NCI-H82 treated with DMSO at 0.1 percent for 48 hours (cell line): ENCODE measurements around the gene TMEM33.
"Not testable (repeated sequence)": the region's sequence is repeated elsewhere in the genome, so short reads cannot be mapped to it uniquely, and the experiment has no call there.

Experiments
- DNase-seq: peaks from one replicate; lab custom pipeline; 2025; ENCODE audit not compliant: unreplicated experiment; lab: John Stamatoyannopoulos, UW

Gene TMEM33, protein sequence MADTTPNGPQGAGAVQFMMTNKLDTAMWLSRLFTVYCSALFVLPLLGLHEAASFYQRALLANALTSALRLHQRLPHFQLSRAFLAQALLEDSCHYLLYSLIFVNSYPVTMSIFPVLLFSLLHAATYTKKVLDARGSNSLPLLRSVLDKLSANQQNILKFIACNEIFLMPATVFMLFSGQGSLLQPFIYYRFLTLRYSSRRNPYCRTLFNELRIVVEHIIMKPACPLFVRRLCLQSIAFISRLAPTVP

DNA sequence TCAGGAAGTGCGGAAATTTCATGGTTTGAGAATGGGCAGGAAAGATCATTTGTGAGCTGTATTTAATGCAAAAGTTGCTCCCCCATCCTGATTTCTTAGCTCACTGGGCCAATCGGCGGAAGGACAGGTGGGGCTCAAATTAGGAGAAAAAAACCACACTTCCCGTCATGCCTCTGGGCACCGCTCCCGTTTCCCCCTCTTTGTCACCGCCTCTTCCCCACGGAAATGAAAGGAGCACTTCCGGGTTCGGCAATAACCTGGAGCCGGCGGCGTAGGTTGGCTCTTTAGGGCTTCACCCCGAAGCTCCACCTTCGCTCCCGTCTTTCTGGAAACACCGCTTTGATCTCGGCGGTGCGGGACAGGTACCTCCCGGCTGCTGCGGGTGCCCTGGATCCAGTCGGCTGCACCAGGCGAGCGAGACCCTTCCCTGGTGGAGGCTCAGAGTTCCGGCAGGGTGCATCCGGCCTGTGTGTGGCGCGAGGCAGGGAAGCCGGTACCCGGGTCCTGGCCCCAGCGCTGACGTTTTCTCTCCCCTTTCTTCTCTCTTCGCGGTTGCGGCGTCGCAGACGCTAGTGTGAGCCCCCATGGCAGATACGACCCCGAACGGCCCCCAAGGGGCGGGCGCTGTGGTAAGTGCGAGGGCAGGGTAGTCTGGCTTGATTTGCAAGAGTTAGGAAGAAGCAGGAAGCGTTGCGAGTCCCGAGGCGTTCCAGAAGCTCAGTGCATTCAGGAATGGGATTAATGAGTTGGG lies at the start of gene TMEM33:
TMEM33 (plus strand) TSS at position 529 of the 751 bp plus-strand sequence; CDS start at position 585, 56 bp downstream.
- DNase-seq, result peak; percentile 80

DNA sequence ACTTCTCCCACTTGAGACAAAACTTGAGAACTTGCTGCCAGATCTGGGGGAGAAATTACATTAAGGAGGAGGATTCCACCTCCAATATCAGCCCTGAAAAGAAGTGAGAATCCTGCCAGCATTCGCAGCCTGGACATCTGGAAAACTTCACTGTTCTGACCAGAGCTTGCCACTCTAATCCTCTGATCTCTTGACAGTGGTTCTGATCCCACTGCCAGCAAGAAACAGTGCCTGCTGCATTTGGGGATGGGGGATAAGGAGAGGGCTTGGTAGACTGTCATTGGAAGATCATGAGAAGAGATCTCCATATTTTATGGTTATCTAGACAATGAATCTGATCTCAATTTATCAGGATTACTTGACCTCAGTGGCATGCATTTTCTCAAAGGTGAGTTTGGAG lies 49.8 kb upstream of the TMEM33 start:
- no peak for DNase-seq

DNA sequence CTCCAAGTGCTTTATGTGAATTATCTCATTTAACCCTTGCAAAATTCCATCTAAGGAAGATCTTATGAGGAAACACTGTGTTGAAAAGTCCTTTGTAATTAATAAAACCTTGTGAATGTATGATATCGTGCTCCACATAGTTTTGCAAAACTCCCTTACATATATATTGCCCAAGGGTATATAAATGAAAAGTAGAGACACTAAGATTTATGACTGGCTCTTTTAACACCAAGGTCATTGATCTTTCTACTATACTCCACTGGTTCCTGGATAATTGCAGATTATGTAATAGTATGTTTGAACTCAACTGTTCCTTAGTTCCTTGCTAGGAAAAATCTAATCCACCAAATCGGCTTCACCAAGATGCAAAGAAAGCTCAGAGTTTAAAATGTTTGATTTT lies 48.0 kb upstream of the TMEM33 start:
- no peak for DNase-seq

DNA sequence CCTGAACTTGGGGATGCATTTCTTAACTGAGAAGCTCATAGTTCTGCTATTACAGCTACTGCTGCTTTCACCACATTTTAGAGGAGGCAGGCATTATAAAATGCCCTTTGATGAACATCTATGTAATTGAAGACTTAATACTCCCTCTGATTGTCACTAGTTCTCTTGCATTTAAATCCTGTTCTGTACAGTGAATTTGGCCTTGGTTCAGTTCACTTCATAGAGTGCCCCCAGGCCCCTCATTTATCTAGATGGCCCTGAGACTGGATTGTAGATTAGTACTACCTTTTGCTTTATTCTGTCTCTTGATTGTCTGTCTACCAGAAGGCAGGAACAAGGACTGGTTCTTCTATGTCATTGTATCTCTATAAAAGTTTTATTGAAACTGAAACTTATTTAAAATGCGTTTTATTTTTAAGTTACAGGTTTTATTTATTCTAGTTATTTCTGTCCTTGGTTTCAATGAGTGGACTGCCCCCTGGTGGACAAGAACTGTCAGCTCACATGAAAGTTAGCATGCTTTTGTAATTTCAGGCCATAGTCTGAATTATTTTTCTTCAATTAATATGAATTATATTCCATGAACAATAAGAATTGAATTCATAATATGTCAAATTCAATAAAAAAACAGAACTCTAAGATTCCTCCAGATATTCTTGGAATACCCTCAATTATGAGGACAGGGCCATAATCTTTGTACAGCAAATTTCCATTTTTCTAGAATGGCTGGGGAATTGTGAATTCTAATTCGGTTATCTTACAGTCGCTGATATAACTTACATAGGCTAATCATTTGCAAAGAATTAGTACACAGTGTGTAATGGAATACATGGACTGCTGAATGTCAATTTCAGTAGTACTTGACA lies 47.2 kb upstream of the TMEM33 start:
- peak; percentile 56 for DNase-seq

DNA sequence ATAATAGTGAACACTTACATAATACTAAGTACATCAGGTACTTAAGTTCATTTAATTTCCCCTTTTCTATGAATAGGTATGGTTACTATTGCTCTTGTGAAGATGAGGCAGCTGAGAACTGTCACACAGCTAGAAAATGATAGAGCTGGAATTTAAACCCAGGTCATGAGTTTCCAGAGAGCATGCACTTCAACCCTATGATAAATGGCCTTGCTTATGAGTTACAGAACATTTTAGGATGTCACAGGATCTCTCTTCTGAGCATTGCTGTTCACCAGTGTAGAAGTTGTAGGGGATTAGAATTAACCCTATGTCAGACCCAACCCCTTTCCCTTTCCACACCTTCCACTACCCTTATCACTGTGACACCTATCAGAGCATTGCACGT lies 46.5 kb upstream of the TMEM33 start:
- no peak for DNase-seq

DNA sequence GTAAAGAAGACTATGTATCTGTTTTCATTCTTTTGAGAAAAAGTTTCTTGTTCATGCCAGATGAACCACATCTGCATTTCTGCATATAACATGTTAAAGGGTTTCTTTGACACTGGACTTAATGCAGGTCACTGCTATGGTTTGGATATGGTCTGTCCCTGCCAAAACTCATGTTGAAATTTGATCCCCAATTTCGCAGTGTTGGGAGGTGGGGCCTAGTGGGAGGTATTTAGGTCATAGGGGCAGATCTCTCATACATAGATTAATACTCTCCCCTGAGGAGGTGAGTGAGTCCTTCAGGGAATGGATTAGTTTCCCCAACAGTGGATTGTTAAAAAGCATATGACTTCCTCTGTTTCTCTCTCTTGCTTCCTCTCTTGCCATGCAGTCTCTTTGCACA lies 45.9 kb upstream of the TMEM33 start:
- no peak for DNase-seq

DNA sequence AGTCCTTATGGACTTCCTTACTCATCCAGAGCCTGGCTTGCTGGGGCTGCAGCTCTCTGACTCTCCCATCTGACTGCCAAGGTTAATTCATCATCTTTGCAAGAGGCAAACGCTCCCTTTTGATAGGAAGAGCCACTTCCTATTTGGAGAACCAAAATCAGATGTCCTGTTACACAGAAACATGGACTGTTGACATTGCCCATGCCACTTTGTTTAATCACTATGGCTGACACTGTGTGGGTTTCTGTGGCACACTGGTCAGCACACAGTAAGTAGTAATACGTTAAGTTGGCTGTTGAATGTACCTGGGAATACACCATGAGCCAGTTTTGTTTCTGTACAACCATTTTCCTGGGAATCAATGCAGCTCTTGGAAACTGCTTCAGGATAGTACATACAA lies 45.1 kb upstream of the TMEM33 start:
- DNase-seq, result no peak

DNA sequence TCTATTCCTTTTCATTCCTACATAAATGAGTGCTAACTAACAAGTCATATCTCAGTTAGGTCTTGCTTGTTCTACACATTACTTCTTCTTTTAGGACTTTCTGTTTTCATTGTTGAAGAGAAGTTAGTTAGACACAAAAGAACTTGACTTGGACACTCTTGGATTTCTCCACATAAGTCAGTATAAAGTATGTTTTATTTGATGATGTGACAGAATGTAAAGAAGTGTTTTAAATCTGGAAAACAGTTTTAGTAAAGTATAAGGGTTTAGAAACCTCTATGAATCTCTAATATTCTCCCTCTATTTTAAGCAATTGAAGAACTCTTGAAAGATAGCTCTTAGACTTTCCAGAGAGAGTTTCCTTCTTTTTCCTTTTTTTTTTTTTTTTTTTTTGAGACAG lies 38.6 kb upstream of the TMEM33 start:
- no peak for DNase-seq

DNA sequence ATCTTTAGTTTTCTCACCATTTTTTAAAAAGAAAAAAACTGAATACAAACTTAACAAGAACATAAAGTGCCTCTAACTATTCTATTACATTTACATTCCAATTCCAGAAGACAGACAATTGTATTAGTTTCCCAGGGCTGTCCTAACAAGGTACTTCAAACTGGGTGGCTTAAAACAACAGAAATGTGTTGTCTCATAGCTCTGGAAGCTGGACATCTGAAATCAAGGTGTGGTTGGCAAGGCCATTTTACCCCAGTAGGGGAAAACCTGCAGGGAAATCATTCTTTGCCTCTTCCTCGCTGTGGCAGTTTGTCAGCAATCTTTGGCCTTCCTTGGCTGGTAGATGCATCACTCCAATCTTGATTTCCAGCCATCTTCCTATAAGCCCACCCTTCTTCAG lies 37.5 kb upstream of the TMEM33 start:
- DNase-seq, result no peak

DNA sequence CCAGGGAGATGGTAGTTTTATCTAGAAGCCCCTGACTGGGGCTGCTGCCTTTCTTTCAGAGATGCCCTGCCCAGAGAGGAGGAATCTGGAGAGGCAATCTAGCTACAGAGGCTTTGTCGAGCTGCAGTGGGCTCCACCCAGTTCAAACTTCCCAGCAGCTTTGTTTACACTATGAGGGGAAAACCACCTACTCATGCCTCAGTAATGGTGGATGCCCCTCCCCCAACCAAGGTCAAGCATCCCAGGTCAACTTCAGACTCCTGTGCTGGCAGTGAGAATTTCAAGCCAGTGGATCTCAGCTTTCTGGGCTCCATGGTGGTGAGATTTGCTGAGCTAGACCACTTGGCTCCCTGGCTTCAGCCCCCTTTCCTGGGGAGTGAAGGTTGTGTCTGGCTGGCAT lies 26.1 kb upstream of the TMEM33 start:
- not testable (repeated sequence) for DNase-seq

DNA sequence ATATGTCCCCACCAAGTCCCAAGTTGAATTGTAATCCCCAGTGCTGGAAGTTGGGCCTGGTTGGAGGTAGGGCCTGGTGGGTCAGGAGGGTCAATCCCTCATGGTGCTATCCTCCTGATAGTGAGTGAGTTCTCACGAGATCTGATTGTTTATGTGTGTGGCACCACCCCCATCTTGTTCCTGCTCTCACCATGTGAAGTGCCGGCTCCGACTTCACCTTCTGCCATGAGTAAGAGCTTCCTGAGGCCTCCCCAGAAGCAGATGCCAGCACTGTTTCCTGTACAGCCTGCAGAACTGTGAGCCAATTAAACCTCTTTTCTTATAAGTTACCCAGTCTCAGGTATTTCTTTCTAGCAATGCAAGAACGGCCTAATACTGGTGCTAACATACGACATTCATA lies 22.7 kb upstream of the TMEM33 start:
- no peak for DNase-seq

DNA sequence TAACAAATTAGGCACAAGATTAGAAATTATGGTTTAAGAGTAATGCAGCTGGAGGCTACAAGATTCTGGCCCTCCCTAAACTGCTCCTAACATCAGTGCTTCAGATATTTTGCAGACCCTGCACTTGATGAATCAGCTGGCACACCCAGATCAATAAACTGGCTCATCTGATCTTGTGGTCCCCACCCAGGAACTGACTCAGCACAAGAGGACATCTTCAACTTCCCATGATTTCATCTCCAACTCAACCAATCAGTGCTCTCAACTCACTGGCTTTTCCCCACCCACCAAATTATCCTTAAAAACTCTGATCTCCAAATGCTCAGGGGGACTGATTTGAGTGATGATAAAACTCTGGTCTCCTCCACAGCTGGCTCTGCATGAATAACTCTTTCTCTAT lies 21.7 kb upstream of the TMEM33 start:
- DNase-seq, result no peak

DNA sequence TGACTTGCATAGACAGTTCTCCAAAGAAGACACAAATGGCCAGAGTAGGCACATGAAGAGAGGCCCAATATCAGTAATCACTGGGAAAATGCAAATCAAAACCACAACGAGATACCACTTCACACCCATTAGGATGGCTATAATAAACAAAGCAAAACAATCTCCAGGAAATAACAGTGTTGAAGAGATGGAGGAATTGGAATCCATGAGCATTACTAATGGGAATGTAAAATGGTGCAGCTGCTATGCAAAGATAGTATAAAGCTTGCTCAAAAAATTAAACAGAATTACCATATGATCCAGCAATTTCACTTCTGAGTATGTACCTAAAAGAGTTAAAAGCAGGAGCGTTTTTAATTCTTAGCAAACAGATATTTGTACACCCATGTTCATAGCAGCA lies 17.0 kb upstream of the TMEM33 start:
- DNase-seq, result no peak

DNA sequence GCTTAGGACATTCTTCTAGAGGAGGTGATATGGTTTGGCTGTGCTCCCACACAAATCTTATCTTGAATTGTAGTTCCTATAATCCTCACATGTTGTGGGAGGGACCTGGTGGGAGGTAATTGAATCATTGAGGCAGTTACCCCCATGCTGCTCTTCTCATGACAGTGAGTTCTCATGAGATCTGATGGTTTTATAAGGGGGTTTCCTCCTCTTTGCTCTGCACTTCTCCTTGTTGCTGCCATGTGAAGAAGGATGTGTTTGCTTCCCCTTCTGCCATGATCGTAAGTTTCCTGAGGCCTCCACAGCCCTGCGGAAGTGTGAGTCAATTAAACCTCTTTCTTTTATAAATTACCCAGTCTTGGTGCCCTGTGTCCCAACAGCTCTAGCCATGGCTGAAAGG lies 14.8 kb upstream of the TMEM33 start:
- not testable (repeated sequence) for DNase-seq

DNA sequence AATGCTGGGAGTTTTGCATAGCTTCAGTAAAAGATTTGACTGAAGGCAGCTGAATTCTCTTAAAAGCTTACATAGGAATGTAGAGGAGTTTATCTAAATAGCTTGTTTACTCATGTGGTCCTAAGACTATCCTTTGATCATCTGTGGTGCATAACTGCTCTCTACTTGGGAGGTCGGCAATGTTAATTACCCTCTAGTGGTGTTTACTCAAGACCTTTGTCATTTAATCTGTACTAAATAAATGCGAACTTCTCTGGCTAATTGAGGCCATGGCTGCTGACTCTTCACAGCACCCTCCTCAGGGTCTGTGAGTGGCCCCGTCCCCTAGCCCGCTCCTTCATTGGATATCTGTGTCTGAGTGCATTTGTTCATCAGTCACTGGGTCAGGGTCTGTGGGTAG lies 13.8 kb upstream of the TMEM33 start:
- DNase-seq, result no peak

DNA sequence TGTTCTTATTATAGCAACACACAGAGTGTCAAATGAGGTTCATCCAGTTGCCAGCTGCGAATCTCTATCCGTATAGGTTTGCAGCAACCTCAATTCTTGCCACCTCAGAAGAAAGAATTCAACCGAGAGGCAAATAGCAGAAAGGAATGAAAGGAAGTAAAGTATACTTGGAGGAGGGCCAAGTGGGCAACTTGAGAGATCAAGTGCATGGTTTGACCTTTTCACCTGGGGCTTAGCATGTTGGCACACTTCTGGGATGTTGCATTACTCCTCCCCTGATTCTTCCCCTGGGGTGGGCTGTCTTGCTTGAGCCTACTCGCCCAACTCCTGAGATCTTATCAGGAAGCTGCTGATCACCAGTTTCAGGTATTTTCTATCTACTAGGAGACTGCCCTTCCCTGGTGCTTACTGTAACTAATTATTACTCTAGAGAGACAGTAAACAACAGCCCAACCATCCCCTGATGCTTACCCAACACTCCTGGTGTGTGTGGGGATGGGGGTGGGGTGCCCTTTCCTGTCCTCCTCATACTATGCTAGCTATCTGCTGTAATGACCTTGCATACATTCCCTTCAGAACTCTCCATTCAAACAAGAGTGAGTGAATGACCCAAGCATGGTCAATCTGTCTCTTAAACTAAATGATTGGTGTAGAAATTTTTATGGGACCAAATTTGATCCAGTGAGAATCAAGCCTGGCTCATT lies 7.3 kb upstream of the TMEM33 start:
- no peak for DNase-seq

DNA sequence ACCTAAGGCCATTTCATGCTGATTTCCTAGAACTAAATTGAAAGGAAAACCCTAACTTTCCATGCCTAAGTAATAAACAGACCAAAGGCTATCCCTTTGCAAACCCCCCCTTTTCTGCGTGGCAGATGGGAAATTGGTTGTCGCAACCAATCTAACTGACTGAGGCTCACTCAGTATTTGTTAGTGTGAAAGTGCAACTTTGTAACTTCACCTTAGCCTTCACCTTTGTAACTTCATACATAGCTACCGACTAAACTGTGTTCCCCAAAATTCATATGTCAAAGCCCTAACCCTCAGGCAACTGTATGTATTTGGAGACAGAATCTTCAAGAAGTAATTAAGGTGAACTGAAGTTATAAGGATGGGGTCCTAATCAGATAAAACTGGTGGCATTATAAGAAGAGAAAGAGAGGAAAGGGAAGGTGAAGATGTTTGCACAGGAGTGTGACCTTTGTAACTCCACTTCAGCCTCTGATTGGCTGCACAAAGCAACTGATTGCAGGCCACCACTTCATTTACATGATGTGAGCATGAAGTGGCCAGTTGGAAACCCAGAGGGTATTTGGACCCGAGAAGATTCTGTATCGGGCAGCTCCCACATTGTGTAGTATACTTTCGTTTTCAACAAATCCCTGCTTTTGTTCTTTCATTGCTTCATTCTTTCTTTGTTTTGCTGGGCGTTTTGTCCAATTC lies 4.9 kb upstream of the TMEM33 start:
- no peak for DNase-seq

DNA sequence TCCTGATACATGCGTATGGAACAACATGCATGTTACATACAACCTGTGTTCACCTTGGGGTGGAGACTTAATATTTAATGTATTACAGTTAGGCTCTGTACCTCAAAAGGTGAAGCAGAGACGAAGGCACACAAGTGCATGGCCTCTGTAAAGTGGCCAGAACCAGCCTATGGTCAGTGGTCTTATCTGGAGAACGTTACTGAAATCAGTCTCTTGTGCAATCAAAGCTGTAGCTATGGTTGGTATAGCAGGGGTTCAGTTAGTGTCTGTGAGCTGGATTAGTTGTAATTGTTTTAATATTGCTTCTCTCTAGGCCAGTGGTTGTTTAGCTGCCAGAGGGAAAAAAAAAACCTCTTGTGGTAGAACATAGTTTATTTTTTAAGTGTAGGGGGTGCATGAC lies 2.2 kb upstream of the TMEM33 start:
- no peak for DNase-seq

DNA sequence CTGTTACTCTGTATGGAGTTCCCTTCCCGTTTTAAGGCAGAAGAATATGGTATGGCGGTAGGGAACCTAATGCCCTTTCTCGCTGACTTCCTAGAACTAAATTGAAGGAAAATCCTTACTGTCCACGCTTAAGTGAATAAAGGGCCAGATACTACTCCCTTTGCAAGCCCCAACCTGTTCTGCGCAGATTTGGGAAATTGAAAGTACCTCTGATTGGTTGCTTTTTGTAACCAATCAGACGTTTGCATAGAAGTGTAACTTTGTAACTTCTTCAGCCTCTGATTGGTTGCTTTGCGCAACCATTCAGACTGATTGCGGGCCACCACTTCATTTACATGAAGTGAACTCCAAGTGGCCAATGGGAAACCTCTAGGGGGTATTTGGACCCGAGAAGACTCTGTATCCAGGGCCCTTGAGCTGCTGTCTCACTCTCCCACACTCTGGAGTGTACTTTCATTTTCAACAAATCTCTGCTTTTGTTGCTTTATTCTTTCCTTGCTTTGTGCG lies 1.2 kb upstream of the TMEM33 start:
- DNase-seq, result no peak

DNA sequence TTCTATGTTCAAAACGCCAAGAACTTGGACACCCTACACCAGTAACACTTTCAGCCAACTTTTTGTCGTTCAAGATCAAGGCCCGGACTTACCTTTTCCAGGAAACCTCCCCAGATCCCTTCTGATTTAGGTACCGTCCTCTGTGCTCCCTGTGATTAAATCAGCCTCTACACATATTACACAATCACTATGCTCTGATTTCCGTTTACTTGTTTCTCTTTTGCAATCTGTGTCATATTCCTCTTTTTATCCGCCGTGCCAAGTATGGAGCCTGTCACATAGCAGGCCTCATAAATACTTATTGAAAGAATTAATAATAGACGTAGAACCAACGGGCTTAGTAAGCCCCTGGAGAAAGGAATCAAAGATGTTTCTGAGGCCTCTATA lies 722 bp upstream of the TMEM33 start:
- DNase-seq, result no peak

DNA sequence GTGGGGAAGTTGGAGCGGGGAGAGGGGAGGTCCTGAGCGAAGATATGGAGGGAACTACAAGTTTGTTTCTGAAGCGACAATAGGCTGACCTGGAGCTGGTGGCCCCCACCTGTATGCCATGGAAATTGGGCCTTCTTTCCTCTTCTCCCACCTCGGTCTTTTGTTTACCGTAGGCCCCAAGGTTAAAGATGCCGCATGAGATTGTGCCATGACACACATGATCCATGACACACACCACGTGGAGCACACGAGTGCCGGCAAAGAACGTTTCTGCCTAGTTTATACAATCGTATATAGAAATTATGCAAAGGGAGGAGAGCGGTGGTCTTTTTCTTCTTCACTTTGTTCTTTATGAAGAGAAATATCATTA lies 408 bp downstream of the TMEM33 start:
- DNase-seq, result no peak
